Measurements from ENCODE around the gene BATF2. TPM values are rescaled to one million over a fixed set of nuclear protein-coding genes. Genes with fewer than 3 reads are reported as not detected.
"Not testable (repeated sequence)": the region's sequence is repeated elsewhere in the genome, so short reads cannot be mapped to it uniquely, and the experiment has no call there.

BATF2 gene
- total and polyA plus RNA-seq, 3 donors from 2014 or later, result 0.94 to 2.7 (median 1.5) TPM

DNA sequence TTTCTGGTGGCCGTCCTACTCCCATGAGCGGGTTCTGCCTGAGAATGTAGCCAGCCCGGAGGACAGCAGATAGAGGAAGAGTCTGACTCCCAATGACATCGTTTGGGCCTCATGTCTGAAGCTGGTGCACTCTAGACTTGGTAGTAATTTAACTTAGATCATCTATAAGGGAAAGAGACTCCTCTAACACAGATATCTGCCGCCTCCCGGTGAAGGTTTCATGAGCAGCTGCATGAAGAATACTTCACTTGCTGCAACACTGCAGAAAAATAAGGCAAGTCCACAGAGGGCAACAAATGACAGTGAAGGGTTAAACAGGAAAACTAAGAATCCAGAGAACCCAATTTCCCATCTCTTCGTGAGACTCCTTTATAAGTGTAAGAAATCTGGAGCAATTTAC, 11.2 kb upstream of the BATF2 start:
- Histone ChIP-seq H3K4me3 (no peak overlapping the region), H3K27ac (no peak overlapping the region), H3K4me1 (no peaks in the 10 kb centered on the region), H3K36me3 (ENCODE audit: low read depth, missing control alignments) (no peaks in the 10 kb centered on the region), H3K9me3 (no peaks in the 10 kb centered on the region), H3K27me3 (no peaks in the 10 kb centered on the region)
- DNase-seq, result no peak
- intact Hi-C loops (cut with DNase I; ENCODE audit: low total_unique reads), result no loop called here
- 74 to 78% methylated on average over 7 of the region's 7 CpGs for WGBS, 2 donors
- TF ChIP-seq, protein P1, sequence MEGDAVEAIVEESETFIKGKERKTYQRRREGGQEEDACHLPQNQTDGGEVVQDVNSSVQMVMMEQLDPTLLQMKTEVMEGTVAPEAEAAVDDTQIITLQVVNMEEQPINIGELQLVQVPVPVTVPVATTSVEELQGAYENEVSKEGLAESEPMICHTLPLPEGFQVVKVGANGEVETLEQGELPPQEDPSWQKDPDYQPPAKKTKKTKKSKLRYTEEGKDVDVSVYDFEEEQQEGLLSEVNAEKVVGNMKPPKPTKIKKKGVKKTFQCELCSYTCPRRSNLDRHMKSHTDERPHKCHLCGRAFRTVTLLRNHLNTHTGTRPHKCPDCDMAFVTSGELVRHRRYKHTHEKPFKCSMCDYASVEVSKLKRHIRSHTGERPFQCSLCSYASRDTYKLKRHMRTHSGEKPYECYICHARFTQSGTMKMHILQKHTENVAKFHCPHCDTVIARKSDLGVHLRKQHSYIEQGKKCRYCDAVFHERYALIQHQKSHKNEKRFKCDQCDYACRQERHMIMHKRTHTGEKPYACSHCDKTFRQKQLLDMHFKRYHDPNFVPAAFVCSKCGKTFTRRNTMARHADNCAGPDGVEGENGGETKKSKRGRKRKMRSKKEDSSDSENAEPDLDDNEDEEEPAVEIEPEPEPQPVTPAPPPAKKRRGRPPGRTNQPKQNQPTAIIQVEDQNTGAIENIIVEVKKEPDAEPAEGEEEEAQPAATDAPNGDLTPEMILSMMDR (IDR thresholded peaks at IDR 0.05), result no peak
- TF ChIP-seq POLR2A (IDR thresholded peaks at IDR 0.05), result no peak

DNA sequence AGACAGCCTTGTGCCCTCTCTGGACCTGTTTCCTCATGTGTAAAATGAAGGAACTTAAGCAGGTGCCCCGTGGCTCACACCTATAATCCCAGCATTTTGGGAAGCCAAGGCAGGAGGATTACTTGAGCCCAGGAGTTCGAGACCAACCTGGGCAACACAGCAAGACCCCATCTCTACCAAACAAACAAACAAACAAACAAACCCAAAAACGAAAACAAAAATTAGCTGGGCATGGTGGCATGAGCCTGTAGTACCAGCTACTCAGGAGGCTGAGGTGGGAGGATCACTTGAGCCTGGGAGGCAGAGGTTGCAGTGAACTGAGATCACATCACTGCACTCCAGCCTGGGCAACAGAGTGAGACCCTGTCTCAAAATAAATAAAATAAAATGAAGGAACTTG, 7.2 kb upstream of the BATF2 start:
- 72 to 74% methylated on average over 3 of the region's 3 CpGs for WGBS, 2 donors
- DNase-seq; H3K27me3 ChIP-seq; intact Hi-C loops (cut with DNase I; ENCODE audit: low total_unique reads); H3K9me3 ChIP-seq; H3K4me3 ChIP-seq; H3K4me1 ChIP-seq; H3K27ac ChIP-seq; H3K36me3 ChIP-seq (ENCODE audit: low read depth, missing control alignments): not testable (repeated sequence)

DNA sequence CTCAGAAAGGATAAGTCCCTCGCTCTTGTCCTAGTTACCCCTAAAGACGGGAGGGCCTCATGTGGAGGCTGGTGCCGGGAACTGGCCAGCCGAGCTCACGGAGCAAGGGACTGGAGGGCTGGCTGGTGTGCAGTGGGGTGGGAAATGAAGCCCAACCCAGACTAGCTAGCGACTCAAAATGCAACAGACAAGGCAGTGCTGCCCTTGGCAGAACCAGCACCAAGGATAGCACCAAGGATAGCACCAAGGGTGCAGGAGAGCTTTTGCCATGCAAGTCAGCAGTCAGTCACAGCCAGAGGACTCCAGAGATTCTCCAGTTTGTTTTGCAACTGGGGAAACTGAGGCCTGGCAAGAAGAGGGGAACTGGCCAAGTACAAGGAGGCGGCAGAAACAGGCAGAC, 6.5 kb upstream of the BATF2 start:
- Histone ChIP-seq H3K36me3 (ENCODE audit: low read depth, missing control alignments) (no peaks in the 10 kb centered on the region), H3K27me3 (no peaks in the 10 kb centered on the region), H3K27ac (no peak overlapping the region), H3K4me1 (no peaks in the 10 kb centered on the region), H3K9me3 (no peaks in the 10 kb centered on the region), H3K4me3 (no peak overlapping the region)
- 66 to 77% methylated on average over 4 to 7 of the region's 7 CpGs for WGBS, 2 donors
- intact Hi-C loops (cut with DNase I; ENCODE audit: low total_unique reads), result no loop called here
- TF ChIP-seq, protein P1 (IDR thresholded peaks at IDR 0.05), result no peak
- no peak for TF ChIP-seq POLR2A (IDR thresholded peaks at IDR 0.05)
- no peak for DNase-seq

DNA sequence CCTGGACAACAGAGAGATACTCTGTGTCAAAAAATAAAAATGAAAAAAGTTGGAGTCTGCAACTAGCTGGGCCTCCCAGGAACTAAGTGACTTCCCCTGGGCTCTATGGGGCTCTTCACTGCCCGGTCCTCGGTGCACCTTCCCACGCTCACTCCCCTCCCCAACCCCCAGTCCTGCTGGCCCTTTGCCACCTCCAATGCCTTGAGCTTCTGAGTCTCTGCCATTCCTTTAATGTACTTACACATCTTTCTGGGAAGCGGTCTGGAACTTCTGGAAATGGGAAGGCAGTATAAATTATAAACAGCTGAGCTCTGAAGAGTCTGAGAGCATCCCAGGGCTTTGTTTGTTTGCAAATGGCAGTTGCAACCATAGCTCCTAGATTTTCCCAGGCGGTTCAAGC, 5.9 kb upstream of the BATF2 start:
- H3K4me1 ChIP-seq, result no peaks in the 10 kb centered on the region
- TF ChIP-seq, protein P1 (IDR thresholded peaks at IDR 0.05), result no peak
- no peak for TF ChIP-seq POLR2A (IDR thresholded peaks at IDR 0.05)
- no peaks in the 10 kb centered on the region for H3K9me3 ChIP-seq
- 72 to 73% methylated on average over 5 of the region's 5 CpGs for WGBS, 2 donors
- no peaks in the 10 kb centered on the region for H3K36me3 ChIP-seq (ENCODE audit: low read depth, missing control alignments)
- intact Hi-C loops (cut with DNase I; ENCODE audit: low total_unique reads), result no loop called here
- H3K4me3 ChIP-seq, result no peak overlapping the region
- no peaks in the 10 kb centered on the region for H3K27me3 ChIP-seq
- no peak overlapping the region for H3K27ac ChIP-seq
- no peak for DNase-seq

DNA sequence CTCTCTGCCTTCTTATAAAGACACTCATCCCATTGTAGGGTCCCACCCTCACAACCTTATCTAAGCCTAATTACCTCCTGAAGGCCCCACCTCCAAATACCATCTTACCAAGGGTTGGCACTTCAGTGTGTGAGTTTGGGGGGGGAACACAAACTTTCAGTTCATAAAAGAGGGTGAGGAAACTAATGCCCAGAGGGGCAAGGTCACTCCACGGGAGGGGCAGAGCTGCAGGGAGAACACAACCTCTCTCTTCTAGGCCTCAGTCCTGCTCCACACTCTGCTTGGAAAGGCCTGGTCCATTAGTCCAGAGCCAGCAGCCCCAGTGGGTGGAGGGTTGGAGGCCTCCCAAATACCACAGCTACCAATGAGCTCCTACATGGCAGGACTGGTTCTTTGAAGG, 2.7 kb upstream of the BATF2 start:
- Histone ChIP-seq H3K9me3 (no peaks in the 10 kb centered on the region), H3K27me3 (no peaks in the 10 kb centered on the region), H3K36me3 (ENCODE audit: low read depth, missing control alignments) (no peaks in the 10 kb centered on the region), H3K4me3 (no peak overlapping the region), H3K4me1 (no peaks in the 10 kb centered on the region), H3K27ac (no peak overlapping the region)
- intact Hi-C loops (cut with DNase I; ENCODE audit: low total_unique reads), result no loop called here
- no peak for DNase-seq
- TF ChIP-seq POLR2A (IDR thresholded peaks at IDR 0.05), result no peak
- TF ChIP-seq, protein P1 (IDR thresholded peaks at IDR 0.05), result no peak
- WGBS, 2 donors, result 78 to 92% methylated on average over 1 of the region's 1 CpG
